ENCODE results near the gene PPHLN1.

GRCh38 chr12:42477941-42478340 lies 152.0 kb downstream of the PPHLN1 start:
- TF ChIP-seq CTCF (IDR thresholded peaks at IDR 0.05) (no peak), EZH2 (IDR thresholded peaks at IDR 0.05; ENCODE audit: borderline replicate concordance, insufficient read depth, low read depth, low read length, poor library complexity, severe bottlenecking) (no peak)

All from B cell (primary cell).